A549 (cell line): Measurements from ENCODE around the gene DRP2. TPM values are rescaled to one million over a fixed set of nuclear protein-coding genes. Genes with fewer than 3 reads are reported as not detected.
A peak's percentile ranks its signal among the peaks of the same experiment; 100 is the strongest.

Experiments
- ATAC-seq, 2 experiments: fragments of 200-7000 bp in 1 of 2; fragments of >200 bp in 1 of 2; cut with Nextera tagmentation in 1 of 2; cut with Tn5 transposase in 1 of 2; 3 replicates each; pipeline versions ENCODE4 v1.8.0 to v1.9.1; 2018 to 2020; ENCODE audit warnings: mild to moderate bottlenecking in 1 of 2, moderate library complexity in 1 of 2
- CTCF ChIA-PET: fragments of 300-600 bp; sonication (Branson Sonifier 250); formaldehyde crosslinking; extraction: SDS; loops from one replicate; lab custom pipeline; 2021; ENCODE audit warnings: antibody characterized with exemption, inconsistent platforms; lab: Yijun Ruan, JAX
- POLR2A ChIA-PET: fragments of 350-600 bp; formaldehyde crosslinking; extraction: SDS; loops from one replicate; lab custom pipeline; 2021; ENCODE audit warnings: antibody characterized with exemption, inconsistent platforms; lab: Yijun Ruan, JAX
- DNase-seq, 2 experiments: peaks; one replicate each; pipeline versions ENCODE4 v3.0.0 to v3.0.0-alpha.2; 2011 to 2016; ENCODE audit warnings: low read depth in 1 of 2, low spot score in 1 of 2
- FAIRE-seq: peaks from 2 replicates; lab custom pipeline; 2011; peaks lifted over from hg19 to GRCh38; lab: Jason Lieb, UNC
- H3K27ac ChIP-seq, 2 experiments: fragments of >200 bp; sonication (Bioruptor Twin); formaldehyde crosslinking; 3 replicates each; pipeline ENCODE4 v1.5.1; 2016 to 2017
- H3K4me1 ChIP-seq: fragments of >200 bp; sonication (Bioruptor Twin); formaldehyde crosslinking; 3 replicates; pipeline ENCODE4 v1.6.1; 2016
- H3K4me2 ChIP-seq: fragments of >200 bp; sonication (Bioruptor Twin); formaldehyde crosslinking; 3 replicates; pipeline ENCODE4 v1.6.1; 2016
- H3K4me3 ChIP-seq: fragments of >200 bp; sonication (Bioruptor Twin); formaldehyde crosslinking; 3 replicates; pipeline ENCODE4 v1.5.1; 2016
- H3K9me3 ChIP-seq: fragments of >200 bp; sonication (Bioruptor Twin); formaldehyde crosslinking; 3 replicates; pipeline ENCODE4 v1.6.1; 2016
- CBX8 ChIP-seq: fragments of 200-600 bp; sonication (generic); IDR thresholded peaks from 2 replicates; pipeline ENCODE4 v1.6.1; 2016
- CHD2 ChIP-seq: fragments of 150-350 bp; IDR thresholded peaks from 2 replicates; pipeline ENCODE4 v1.6.1; 2014; ENCODE audit warnings: low read length; ENCODE audit not compliant: partially characterized antibody
- EP300 ChIP-seq, 2 experiments: fragments of >200 bp; sonication (Bioruptor Twin); formaldehyde crosslinking; IDR thresholded peaks; 2 replicates in 1 of 2; 3 replicates in 1 of 2; pipeline ENCODE4 v1.6.1; 2016 to 2017
- FOSL2 ChIP-seq, 2 experiments: fragments of 450-650 bp in 1 of 2; fragments of >200 bp in 1 of 2; sonication (Bioruptor Twin) in 1 of 2; formaldehyde crosslinking; IDR thresholded peaks; 2 replicates each; pipeline versions ENCODE4 v1.5.0 to v1.6.1; 2016 to 2020; ENCODE audit warnings: mild to moderate bottlenecking in 1 of 2, moderate library complexity in 1 of 2
- GATA3 ChIP-seq: IDR thresholded peaks from 2 replicates; pipeline ENCODE4 v1.6.1; 2012; ENCODE audit warnings: borderline replicate concordance
- NFE2L2 ChIP-seq: fragments of 150-350 bp; conservative IDR thresholded peaks from 2 replicates; pipeline ENCODE4 v1.6.1; 2014; ENCODE audit warnings: low read length
- RAD21 ChIP-seq, 2 experiments: fragments of >200 bp in 1 of 2; sonication (Bioruptor Twin) in 1 of 2; formaldehyde crosslinking in 1 of 2; IDR thresholded peaks in 1 of 2; conservative IDR thresholded peaks in 1 of 2; 2 replicates in 1 of 2; 3 replicates in 1 of 2; pipeline ENCODE4 v1.6.1; 2012 to 2018; ENCODE audit warnings: inconsistent platforms in 1 of 2
- RFX5 ChIP-seq: fragments of 450-650 bp; IDR thresholded peaks from 2 replicates; pipeline ENCODE4 v1.7.1; 2014; ENCODE audit warnings: antibody characterized with exemption, mild to moderate bottlenecking, moderate library complexity
- RNF2 ChIP-seq: fragments of 200-600 bp; sonication (generic); IDR thresholded peaks from 2 replicates; pipeline ENCODE4 v1.6.1; 2016; ENCODE audit warnings: low read depth, mild to moderate bottlenecking, antibody characterized with exemption, moderate library complexity, borderline replicate concordance
- TP53 ChIP-seq: fragments of 250-450 bp; sonication (Bioruptor Pico); IDR thresholded peaks from 2 replicates; pipeline ENCODE4 v1.5.0; 2021; ENCODE audit warnings: mild to moderate bottlenecking, moderate library complexity
- ZSCAN20 ChIP-seq: fragments of 250-450 bp; sonication (Bioruptor Pico); IDR thresholded peaks from 2 replicates; pipeline ENCODE4 v1.8.0; 2022; ENCODE audit warnings: mild to moderate bottlenecking, moderate library complexity
- WGBS: methylation state at CpG from one replicate; pipeline ENCODE4 v1.1.6; 2017; ENCODE audit errors: missing lambda C conversion rate; 5-methylcytosine and 5-hydroxymethylcytosine counted together
- polyA plus RNA-seq, 4 experiments: library from polyadenylated mRNA; depleted of rRNA in 3 of 4; stranded (reverse); fragments of >200 nt; fragmentation: RNase III in 1 of 4; extraction: RNeasy Plus Mini Kit Qiagen cat#74134 plus additional on column Dnase treatment in 1 of 4; gene quantifications; 2 replicates in 3 of 4; 3 replicates in 1 of 4; pipeline ENCODE4 v1.2.3, GENCODE V29; 2011 to 2017
- TF ChIP-seq, protein P1 (sequence below): IDR thresholded peaks from 2 replicates; pipeline ENCODE4 v1.6.1; 2012
- TF ChIP-seq, protein P2 (sequence below): IDR thresholded peaks from 2 replicates; pipeline ENCODE4 v1.6.1; 2012
- TF ChIP-seq, protein P3 (sequence below): fragments of 200-600 bp; sonication (generic); IDR thresholded peaks from 2 replicates; pipeline ENCODE4 v1.6.1; 2016; ENCODE audit warnings: antibody characterized with exemption, mild to moderate bottlenecking, moderate library complexity
- TF ChIP-seq, protein P4 (sequence below): IDR thresholded peaks from 2 replicates; pipeline ENCODE4 v1.6.1; 2012; ENCODE audit warnings: low read depth, borderline replicate concordance

Gene DRP2
- polyA plus RNA-seq, 2 of the 4 experiments (the other 2 are of a cell fraction): 0.58 to 0.62 TPM

DNA sequence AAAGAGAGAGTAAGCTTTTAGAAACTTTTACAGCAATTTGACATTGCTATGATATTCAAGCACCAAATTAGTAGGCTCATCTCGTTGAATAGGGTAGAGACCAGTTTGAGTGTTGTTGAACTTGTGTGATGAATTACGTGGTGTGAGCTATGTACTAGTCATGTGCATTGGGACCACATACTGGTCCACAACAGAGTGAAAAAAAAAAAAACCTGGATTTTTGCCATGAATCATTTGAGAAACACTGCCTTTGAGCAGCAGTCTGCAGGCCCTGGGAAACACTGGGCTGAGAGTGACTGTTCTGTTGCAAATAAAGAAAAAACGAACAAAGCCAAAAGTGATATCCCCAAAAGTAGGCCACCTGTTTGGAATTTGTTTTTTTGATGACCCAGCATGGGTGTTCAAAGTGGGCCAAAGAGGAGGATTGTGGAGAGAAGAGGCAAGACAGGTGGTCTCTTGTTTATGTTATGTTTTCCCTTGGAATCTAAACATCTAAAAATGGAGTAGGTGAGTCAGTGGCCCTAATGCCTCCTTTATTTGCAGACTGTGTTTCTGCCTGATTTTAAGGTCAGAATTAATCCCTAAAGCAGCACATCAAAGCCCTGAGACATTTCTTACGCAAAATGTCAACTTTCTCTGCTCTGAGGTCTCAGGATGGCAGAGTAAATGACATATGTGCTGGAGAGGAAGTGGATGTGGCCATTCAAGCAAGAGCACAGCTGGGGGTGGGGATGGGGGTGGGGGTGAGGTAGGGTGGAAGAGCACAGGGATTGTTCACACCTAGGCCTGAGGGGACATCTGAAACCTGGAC lies 38.1 kb downstream of the DRP2 start:
- H3K27ac ChIP-seq: no peak overlapping the region
- TF ChIP-seq RFX5 (no peak), CHD2 (no peak), FOSL2 (IDR thresholded peaks at IDR 0.05) (no peak), FOSL2 (CRISPR knock-in tag; IDR thresholded peaks at IDR 0.05) (no peak), GATA3 (no peak), RNF2 (no peak), TP53 (no peak)
- TF ChIP-seq, protein P1, sequence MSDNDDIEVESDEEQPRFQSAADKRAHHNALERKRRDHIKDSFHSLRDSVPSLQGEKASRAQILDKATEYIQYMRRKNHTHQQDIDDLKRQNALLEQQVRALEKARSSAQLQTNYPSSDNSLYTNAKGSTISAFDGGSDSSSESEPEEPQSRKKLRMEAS: no peak
- TF ChIP-seq, protein P2, sequence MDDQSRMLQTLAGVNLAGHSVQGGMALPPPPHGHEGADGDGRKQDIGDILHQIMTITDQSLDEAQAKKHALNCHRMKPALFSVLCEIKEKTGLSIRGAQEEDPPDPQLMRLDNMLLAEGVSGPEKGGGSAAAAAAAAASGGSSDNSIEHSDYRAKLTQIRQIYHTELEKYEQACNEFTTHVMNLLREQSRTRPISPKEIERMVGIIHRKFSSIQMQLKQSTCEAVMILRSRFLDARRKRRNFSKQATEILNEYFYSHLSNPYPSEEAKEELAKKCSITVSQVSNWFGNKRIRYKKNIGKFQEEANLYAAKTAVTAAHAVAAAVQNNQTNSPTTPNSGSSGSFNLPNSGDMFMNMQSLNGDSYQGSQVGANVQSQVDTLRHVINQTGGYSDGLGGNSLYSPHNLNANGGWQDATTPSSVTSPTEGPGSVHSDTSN: no peak
- TF ChIP-seq, protein P3, sequence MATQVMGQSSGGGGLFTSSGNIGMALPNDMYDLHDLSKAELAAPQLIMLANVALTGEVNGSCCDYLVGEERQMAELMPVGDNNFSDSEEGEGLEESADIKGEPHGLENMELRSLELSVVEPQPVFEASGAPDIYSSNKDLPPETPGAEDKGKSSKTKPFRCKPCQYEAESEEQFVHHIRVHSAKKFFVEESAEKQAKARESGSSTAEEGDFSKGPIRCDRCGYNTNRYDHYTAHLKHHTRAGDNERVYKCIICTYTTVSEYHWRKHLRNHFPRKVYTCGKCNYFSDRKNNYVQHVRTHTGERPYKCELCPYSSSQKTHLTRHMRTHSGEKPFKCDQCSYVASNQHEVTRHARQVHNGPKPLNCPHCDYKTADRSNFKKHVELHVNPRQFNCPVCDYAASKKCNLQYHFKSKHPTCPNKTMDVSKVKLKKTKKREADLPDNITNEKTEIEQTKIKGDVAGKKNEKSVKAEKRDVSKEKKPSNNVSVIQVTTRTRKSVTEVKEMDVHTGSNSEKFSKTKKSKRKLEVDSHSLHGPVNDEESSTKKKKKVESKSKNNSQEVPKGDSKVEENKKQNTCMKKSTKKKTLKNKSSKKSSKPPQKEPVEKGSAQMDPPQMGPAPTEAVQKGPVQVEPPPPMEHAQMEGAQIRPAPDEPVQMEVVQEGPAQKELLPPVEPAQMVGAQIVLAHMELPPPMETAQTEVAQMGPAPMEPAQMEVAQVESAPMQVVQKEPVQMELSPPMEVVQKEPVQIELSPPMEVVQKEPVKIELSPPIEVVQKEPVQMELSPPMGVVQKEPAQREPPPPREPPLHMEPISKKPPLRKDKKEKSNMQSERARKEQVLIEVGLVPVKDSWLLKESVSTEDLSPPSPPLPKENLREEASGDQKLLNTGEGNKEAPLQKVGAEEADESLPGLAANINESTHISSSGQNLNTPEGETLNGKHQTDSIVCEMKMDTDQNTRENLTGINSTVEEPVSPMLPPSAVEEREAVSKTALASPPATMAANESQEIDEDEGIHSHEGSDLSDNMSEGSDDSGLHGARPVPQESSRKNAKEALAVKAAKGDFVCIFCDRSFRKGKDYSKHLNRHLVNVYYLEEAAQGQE: no peak
- ChIA-PET POLR2A (no interaction called here), CTCF (no interaction called here)
- H3K4me3 ChIP-seq: no peak overlapping the region
- WGBS: 68% methylated on average over 4 of the region's 4 CpGs
- ATAC-seq (no peak), DNase-seq (no peak), FAIRE-seq (peak; percentile 7)
- H3K4me2 ChIP-seq: no peak overlapping the region
- no peaks in the 10 kb centered on the region for H3K9me3 ChIP-seq
- no peaks in the 10 kb centered on the region for H3K4me1 ChIP-seq

DNA sequence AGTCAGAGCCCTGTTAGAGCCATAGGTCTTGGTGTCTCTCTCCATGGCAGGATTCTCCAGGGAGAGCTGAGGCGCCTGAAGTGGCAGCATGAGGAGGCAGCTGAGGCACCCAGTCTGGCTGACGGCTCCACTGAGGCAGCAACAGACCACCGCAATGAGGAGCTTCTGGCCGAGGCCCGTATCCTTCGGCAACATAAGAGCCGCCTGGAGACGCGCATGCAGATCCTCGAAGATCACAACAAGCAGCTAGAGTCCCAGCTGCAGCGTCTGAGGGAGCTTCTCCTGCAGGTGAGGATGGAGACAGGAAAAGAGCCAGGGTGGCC lies 38.6 kb downstream of the DRP2 start:
- ATAC-seq (no peak), DNase-seq (no peak)
- CTCF ChIA-PET: no interaction called here

DNA sequence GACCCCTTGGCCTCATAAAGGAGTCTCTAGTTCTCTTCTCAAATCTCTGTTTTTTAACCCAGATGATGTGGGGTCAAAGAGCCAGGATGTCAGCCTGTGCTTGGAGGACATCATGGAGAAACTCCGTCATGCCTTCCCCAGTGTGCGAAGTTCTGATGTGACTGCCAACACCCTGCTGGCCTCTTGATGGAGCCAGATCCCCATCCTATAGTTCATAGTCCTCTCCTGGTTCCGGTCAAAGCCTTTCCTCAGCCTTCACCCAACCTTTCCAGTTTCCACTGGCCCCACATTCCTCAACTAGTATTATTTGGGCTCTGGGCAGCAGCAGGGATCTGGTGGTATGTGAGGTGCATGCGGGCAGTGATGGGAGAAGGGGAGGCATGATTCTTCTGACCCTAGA lies 40.8 kb downstream of the DRP2 start:
- DNase-seq (peak; percentile 8 to 15), ATAC-seq (peak in 1 of 2 experiments; percentile 79; a peak in 3 of 6 replicates), FAIRE-seq (no peak)
- POLR2A ChIA-PET: no interaction called here
- WGBS: 82% methylated on average over 4 of the region's 4 CpGs
- no peak overlapping the region for H3K27ac ChIP-seq
- H3K4me3 ChIP-seq: no peak overlapping the region
- no peaks in the 10 kb centered on the region for H3K9me3 ChIP-seq
- H3K4me1 ChIP-seq: no peaks in the 10 kb centered on the region
- TF ChIP-seq EP300 (IDR thresholded peaks at IDR 0.05) (no peak), RAD21 (conservative IDR thresholded peaks at IDR 0.05 in 1 of 2, IDR thresholded peaks at IDR 0.05 in 1 of 2) (peak; percentile 17 to 38; a peak in 2 of 5 replicates)
- TF ChIP-seq, protein P4, sequence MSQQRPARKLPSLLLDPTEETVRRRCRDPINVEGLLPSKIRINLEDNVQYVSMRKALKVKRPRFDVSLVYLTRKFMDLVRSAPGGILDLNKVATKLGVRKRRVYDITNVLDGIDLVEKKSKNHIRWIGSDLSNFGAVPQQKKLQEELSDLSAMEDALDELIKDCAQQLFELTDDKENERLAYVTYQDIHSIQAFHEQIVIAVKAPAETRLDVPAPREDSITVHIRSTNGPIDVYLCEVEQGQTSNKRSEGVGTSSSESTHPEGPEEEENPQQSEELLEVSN: no peak
- no peak overlapping the region for H3K4me2 ChIP-seq
- CTCF ChIA-PET: interaction anchor here (0.7 kb wide), 1 partner anchor 38 kb away, joined by 3 read pairs; no protein-coding TSS in a partner anchor

More for the DNA sequence above, 38.6 kb downstream of the DRP2 start:
- Histone ChIP-seq H3K4me1 (no peaks in the 10 kb centered on the region), H3K4me3 (no peak overlapping the region), H3K4me2 (no peak overlapping the region), H3K27ac (no peak overlapping the region), H3K9me3 (no peaks in the 10 kb centered on the region)
- POLR2A ChIA-PET: no interaction called here
- FAIRE-seq: no peak
- 85% methylated on average over 6 of the region's 11 CpGs for WGBS
- no peak for TF ChIP-seq CBX8
- no peak for TF ChIP-seq NFE2L2
- TF ChIP-seq ZSCAN20 (CRISPR knock-in tag): no peak
